GM12801 (cell line): ENCODE data around the gene CHD3.

Experiments
- TF ChIP-seq, protein P1 (sequence below): IDR thresholded peaks from one replicate; pipeline ENCODE4 v1.5.1; 2011; ENCODE audit warnings: control low read depth; ENCODE audit not compliant: insufficient read length; ENCODE audit errors: extremely low read depth

CHD3 gene

DNA sequence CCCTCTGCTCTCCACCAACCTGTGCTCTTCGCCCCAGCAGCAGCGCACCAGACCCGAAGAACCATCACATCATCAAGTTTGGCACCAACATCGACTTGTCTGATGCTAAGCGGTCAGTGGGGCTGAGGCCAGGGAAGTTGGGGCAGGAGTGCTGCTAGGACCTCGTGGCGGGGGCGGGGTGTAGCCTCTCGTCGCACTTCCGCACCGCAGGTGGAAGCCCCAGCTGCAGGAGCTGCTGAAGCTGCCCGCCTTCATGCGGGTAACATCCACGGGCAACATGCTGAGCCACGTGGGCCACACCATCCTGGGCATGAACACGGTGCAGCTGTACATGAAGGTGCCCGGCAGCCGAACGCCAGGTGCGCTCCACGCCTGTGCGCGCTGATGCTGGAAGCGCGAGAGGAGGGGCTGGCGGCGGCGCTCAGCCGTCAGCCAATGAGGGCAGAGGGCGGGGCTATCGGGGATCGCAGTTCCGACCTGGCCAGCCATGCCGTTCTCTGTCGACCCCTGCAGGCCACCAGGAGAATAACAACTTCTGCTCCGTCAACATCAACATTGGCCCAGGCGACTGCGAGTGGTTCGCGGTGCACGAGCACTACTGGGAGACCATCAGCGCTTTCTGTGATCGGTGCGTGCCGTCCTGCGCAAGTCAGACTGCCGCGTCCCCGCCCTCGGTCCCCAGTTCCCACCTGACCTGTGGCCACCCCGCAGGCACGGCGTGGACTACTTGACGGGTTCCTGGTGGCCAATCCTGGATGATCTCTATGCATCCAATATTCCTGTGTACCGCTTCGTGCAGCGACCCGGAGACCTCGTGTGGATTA is 36.9 kb upstream of the CHD3 start:
- TF ChIP-seq, protein P1, sequence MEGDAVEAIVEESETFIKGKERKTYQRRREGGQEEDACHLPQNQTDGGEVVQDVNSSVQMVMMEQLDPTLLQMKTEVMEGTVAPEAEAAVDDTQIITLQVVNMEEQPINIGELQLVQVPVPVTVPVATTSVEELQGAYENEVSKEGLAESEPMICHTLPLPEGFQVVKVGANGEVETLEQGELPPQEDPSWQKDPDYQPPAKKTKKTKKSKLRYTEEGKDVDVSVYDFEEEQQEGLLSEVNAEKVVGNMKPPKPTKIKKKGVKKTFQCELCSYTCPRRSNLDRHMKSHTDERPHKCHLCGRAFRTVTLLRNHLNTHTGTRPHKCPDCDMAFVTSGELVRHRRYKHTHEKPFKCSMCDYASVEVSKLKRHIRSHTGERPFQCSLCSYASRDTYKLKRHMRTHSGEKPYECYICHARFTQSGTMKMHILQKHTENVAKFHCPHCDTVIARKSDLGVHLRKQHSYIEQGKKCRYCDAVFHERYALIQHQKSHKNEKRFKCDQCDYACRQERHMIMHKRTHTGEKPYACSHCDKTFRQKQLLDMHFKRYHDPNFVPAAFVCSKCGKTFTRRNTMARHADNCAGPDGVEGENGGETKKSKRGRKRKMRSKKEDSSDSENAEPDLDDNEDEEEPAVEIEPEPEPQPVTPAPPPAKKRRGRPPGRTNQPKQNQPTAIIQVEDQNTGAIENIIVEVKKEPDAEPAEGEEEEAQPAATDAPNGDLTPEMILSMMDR, result peak; percentile 13

DNA sequence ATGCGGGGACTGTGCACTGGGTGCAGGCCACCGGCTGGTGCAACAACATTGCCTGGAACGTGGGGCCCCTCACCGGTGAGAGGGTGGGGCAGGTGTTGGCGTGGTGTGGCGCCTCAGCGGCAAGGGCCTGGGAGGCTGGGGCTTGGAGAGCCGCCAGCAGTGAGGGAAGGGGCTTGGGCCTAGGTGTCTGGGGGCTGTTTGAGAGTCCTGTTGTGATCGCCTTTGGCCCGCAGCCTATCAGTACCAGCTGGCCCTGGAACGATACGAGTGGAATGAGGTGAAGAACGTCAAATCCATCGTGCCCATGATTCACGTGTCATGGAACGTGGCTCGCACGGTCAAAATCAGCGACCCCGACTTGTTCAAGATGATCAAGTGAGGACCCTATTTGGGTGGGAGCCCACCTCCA is 36.3 kb upstream of the CHD3 start:
- TF ChIP-seq, protein P1, result no peak

GRCh38 chr17:7852919-7853690 is 35.5 kb upstream of the CHD3 start:
- TF ChIP-seq, protein P1, result no peak

GRCh38 chr17:7853691-7854038 is 34.9 kb upstream of the CHD3 start:
- TF ChIP-seq, protein P1, result no peak

DNA sequence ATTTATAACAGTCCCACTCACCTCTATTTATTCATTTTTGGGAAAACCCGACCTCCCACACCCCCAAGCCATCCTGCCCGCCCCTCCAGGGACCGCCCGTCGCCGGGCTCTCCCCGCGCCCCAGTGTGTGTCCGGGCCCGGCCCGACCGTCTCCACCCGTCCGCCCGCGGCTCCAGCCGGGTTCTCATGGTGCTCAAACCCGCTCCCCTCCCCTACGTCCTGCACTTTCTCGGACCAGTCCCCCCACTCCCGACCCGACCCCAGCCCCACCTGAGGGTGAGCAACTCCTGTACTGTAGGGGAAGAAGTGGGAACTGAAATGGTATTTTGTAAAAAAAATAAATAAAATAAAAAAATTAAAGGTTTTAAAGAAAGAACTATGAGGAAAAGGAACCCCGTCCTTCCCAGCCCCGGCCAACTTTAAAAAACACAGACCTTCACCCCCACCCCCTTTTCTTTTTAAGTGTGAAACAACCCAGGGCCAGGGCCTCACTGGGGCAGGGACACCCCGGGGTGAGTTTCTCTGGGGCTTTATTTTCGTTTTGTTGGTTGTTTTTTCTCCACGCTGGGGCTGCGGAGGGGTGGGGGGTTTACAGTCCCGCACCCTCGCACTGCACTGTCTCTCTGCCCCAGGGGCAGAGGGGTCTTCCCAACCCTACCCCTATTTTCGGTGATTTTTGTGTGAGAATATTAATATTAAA is 34.4 kb upstream of the CHD3 start:
- TF ChIP-seq, protein P1, result no peak

DNA sequence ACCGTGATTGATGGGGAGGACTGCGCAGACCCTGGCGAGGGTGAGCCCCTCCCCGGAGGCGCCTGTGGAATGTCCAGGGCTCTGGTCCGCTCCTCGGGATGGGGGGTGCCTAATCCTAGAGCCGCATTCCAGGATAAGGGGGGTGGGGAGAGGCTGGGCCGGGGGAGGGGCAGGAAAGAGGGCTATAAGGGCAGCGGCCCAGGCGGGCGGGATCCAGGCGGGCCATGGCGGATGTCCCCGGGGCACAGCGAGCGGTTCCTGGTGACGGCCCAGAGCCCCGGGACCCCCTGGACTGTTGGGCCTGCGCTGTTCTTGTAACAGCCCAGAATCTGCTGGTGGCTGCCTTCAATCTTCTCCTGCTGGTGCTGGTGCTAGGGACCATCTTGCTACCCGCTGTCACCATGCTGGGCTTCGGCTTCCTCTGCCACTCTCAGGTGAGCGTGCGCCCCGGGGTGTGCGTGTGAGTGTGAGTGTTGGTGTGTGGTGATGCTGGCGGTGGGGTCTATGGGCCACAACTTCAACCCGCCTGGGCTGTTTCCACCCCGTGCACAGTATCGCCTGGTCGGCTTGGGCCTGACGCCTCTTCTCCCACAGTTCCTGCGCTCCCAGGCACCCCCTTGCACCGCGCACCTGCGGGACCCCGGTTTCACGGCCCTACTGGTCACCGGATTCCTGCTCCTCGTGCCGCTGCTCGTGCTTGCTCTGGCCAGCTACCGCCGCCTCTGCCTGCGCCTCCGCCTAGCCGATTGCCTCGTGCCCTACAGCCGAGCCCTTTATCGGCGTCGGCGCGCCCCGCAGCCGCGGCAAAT is 33.5 kb upstream of the CHD3 start, which contains the start of gene TMEM88:
TMEM88 (plus strand) TSS at position 216 of the 809 bp plus-strand sequence; CDS start at position 225, 9 bp downstream.
- TF ChIP-seq, protein P1, result no peak
